Hematopoietic multipotent progenitor cell treated with erythropoietin and hydrocortisone succinate and interleukin-3 and kit ligand, for 8 days (in vitro differentiated cells): ENCODE results near the gene FRYL.
A peak's percentile ranks its signal among the peaks of the same experiment; 100 is the strongest.

Experiments
- DNase-seq: peaks from one replicate; pipeline ENCODE4 v3.0.0-alpha.2; 2015

Gene FRYL

GRCh38 chr4:48602222-48602621 is 177.9 kb downstream of the FRYL start:
- no peak for DNase-seq

- no peak for DNase-seq
Observed at GRCh38 chr4:48596336-48596735, 183.7 kb downstream of the FRYL start.

GRCh38 chr4:48594180-48594579 is 185.9 kb downstream of the FRYL start:
- no peak for DNase-seq

DNA sequence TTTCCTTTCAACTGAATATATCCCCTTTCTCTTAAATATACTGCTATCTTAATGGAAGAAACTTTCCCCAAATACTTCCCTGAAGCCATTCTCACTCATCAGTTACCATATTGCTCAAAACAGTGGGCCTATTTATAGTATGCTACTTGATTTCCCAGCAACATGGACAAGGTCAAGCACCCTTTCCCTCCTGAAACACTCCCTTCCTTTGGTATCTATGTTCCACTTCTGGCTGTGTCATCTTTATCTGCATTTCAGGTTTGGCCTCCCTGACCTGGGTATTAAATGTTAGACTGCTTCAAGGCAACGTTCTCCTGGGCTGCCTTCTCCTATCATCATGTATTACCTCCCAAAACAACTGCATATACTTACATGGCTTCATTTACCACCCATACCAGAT is 188.7 kb downstream of the FRYL start:
- no peak for DNase-seq

GRCh38 chr4:48590884-48591283 is 189.2 kb downstream of the FRYL start:
- DNase-seq, result no peak

- DNase-seq, result no peak
Observed at GRCh38 chr4:48589098-48589445, 191.0 kb downstream of the FRYL start.

DNA sequence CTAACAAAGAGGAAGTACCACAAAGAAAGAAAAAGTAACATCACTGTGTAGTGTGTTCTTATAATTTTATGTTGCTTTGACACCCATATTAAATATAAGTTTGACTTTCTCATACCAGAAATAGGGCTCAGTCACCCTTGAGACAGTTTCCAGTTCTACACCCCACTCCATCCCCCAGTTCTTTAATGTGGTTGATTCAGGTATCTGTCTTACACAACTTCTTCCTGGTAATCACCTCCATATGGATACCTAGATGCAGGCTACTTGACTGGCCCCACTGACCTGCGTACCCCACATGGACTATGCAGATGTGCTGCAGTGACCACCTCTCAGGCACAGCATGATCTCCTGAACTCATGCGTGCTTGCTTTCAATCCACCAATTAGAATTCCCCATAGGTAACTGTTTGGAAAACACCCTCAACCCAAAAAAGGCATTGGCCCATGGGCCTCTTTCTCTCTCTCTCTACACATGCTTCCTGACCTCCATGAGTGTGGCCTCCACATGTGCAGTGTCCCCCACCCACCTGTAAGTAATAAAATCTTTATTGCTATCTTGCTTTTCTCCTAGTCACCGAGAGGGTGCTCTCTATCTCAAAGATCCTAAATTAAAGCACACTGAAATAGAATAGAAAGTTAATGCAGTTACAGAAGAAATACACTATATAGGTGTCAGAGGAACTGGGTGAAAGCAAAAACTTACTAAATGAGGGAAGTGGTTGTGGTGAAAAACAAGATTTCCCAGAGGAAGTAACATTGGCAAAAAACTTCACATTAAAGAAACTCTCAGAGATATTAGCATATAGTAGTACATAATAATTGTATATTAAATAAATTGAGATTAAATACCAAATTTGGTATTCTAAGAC is 191.6 kb downstream of the FRYL start:
- no peak for DNase-seq

DNA sequence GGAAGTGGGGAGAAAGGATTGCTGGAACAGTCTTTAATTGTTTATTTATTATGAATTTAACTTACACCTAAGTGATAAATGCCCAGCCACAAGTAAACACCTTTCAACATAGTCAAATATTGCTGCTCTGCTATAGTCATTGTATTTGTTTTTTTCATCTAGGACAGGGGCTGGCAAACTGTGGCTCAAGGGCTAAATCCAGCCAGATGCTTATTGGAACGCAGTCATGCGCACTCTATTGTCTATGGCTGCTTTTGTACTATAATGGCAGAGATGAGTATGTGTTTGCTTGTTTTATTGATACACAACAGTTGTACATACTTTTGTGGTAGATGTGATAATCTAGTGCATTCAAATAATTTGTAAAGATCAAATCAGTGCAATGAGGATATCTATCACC is 194.7 kb downstream of the FRYL start:
- DNase-seq, result no peak

DNA sequence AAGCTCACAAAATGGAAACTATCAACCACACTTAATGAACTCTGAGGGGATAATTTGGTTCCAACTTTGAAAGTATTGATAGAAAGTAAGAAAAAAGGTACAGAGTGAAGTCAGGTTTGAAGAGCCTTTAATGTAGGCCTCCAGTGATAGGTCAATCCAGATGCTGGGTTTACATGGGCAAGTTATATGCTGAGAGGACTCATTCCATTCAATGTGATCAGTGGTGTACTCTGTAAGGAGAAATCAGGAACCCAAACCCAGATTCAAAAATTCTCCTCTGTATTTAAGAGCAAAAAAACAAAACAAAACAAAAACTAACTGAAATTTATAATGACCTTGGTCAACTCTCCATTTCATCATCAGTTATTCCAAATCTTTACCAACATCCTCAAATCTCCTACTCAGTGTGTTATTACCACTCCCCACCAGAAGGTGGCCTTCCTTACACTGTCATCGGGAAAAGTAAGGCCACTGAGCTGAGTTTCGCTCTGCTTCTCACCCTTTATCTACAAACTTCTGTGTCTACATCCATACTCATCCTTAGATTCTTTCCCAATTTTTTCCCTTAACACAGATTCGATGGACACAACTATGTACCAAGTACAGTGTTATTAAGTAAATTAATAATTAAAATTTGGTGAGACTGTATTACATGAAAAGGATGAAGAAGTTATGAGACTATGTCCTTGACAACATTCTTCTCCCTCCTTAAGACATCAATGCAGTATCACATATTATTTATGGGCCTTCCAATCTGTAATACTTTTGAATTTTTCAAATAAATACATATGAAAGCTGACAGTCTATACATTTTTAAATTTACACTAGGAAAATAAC is 201.7 kb downstream of the FRYL start:
- DNase-seq, result peak; percentile 77

GRCh38 chr4:48575964-48576363 is 204.1 kb downstream of the FRYL start:
- DNase-seq, result no peak

DNA sequence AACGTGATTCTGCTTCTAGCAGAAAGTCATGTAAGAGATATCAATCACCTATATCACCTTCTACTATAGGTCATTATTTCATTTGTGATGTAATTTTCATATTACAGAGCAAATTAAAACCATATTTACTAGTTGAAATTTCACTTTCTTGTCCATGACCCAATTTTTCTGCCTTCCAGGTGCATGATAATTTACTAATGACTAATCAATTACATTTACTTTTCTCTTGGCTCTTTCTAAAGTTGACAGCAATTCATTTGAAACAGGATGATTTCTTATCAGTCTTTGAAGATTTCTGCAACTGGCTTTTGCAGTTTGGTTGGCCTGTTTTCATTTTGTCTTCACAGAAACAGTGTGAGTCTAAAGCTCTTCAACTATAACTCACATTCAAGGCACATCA is 208.6 kb downstream of the FRYL start:
- DNase-seq, result no peak

DNA sequence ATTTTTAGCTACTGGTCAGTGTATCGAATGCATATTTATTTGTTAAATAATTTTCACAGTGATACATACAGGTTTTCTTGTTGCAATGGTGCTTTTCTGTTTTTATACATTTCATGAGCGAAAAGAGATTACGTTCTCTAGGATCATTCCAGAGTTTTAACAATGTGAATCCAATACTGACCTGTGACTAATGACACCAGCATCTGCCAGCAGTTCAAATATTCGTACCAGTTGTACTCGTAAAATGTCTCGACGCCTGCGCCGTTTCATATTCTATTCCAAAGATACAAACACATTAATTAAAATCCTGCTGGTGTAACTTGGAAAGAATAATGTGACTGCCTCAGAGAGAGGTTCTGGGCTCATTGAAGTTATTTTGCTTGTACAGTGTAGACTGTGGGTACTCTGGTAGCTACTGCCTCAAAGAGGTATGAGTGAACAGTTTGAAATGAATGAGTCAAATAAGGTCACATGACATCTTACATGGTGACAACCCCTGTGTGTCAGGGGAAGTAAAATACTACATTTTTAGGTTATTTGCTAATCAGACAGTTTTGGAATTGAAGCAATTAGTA is 209.3 kb downstream of the FRYL start:
- no peak for DNase-seq

DNA sequence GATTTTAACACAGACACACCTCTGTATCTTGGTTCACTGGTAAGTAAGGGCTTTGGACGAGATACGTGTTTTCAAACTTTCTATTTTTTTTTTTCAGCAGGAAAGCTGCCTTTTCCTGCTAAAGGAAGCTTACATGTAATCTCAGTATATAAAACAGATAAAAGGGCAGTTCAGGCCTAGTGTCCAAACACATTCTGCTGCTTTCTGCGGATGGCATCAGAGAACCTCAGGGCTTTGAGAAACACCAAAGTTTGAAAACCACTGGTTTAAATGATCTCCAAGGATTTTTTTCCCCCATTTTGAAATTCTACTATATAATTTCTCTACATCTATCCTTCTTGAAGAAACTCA is 214.1 kb downstream of the FRYL start:
- no peak for DNase-seq

- no peak for DNase-seq
Observed at GRCh38 chr4:48565362-48566033, 214.6 kb downstream of the FRYL start.

DNA sequence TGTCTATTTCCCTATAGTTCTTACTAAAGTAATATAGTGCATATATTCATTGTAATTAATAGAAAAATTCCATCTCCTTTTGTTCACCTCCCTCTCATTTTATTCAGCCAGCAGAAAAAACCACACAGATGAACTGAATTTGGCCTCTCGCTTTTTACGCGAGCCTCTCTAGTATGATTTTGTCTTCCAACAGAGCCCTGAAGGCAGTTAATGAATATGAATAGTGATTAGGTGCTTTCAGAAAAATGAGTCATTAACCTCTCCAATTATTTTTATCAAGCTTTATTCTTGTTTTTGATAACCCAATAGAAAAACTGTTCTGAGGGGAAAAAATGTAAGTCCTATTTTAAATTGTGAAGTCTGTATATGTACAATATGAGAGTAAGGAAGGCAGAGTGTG is 215.9 kb downstream of the FRYL start:
- no peak for DNase-seq

DNA sequence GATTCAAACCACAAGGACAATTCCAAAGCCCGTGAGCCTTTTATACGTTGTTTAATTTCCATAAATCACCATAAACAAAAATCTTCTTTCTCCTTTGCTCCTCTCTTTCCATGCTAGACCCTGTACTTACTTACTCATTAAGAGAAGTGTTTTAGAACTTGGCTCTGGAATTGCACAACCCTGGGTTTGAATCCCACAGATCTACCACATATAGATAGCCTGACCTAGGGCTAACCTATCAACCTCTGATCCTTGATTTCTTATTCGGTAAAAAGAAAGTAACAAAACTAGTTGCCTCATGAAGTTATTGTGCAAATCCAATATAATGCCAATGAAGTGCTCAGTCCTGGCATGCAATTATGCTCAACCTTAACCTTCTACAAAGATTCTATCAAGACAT is 221.3 kb downstream of the FRYL start:
- DNase-seq, result no peak

GRCh38 chr4:48558026-48558425 is 222.1 kb downstream of the FRYL start:
- no peak for DNase-seq

GRCh38 chr4:48557478-48557877 is 222.6 kb downstream of the FRYL start:
- no peak for DNase-seq

GRCh38 chr4:48556268-48556667 is 223.8 kb downstream of the FRYL start:
- no peak for DNase-seq

GRCh38 chr4:48554606-48555005 is 225.5 kb downstream of the FRYL start:
- no peak for DNase-seq

GRCh38 chr4:48553720-48554119 is 226.4 kb downstream of the FRYL start:
- no peak for DNase-seq

- peak; percentile 64 for DNase-seq
Observed at GRCh38 chr4:48546336-48546735, 233.7 kb downstream of the FRYL start.

- no peak for DNase-seq
Observed at GRCh38 chr4:48543796-48544195, 236.3 kb downstream of the FRYL start.
